H9 (cell line): ENCODE results near the gene SRPK2. TPM values are rescaled to one million over a fixed set of nuclear protein-coding genes. Genes with fewer than 3 reads are reported as not detected.

ENCODE experiments used
- DNase-seq: peaks from one replicate; pipeline ENCODE4 v3.0.0-alpha.2; 2017
- H2AFZ ChIP-seq: one replicate; pipeline ENCODE4 v1.6.1; 2013; ENCODE audit warnings: mild to moderate bottlenecking, low read length, control low read depth, moderate library complexity
- H2AK5ac ChIP-seq: 2 replicates; pipeline ENCODE4 v1.6.1; 2013; ENCODE audit warnings: low read length, control low read depth, mixed read lengths; ENCODE audit not compliant: insufficient read length
- H2BK120ac ChIP-seq: one replicate; pipeline ENCODE4 v1.6.1; 2013; ENCODE audit warnings: low read depth, mild to moderate bottlenecking, low read length, control low read depth, inconsistent platforms; ENCODE audit not compliant: poor library complexity, severe bottlenecking
- H2BK12ac ChIP-seq: 2 replicates; pipeline ENCODE4 v1.6.1; 2013; ENCODE audit warnings: low read length, control low read depth, mixed read lengths, low read depth; ENCODE audit not compliant: insufficient read length
- H2BK15ac ChIP-seq: 2 replicates; pipeline ENCODE4 v1.6.1; 2013; ENCODE audit warnings: low read depth, low read length, control low read depth
- H2BK20ac ChIP-seq: one replicate; pipeline ENCODE4 v1.6.1; 2013; ENCODE audit warnings: low read depth, mild to moderate bottlenecking, low read length, control low read depth, inconsistent platforms; ENCODE audit not compliant: poor library complexity, severe bottlenecking
- H2BK5ac ChIP-seq: 2 replicates; pipeline ENCODE4 v1.6.1; 2013; ENCODE audit warnings: low read length, control low read depth, mixed read lengths; ENCODE audit not compliant: insufficient read length
- H3K14ac ChIP-seq: 2 replicates; pipeline ENCODE4 v1.6.1; 2013; ENCODE audit warnings: low read length, control low read depth; ENCODE audit not compliant: insufficient read depth
- H3K18ac ChIP-seq: 2 replicates; pipeline ENCODE4 v1.6.1; 2013; ENCODE audit warnings: low read depth, mild to moderate bottlenecking, mixed read lengths, low read length, control low read depth; ENCODE audit not compliant: insufficient read length
- H3K23ac ChIP-seq: 2 replicates; pipeline ENCODE4 v1.6.1; 2013; ENCODE audit warnings: low read length, control low read depth, mixed read lengths, low read depth; ENCODE audit not compliant: insufficient read length
- H3K23me2 ChIP-seq: 2 replicates; pipeline ENCODE4 v1.6.1; 2013; ENCODE audit warnings: low read depth, mild to moderate bottlenecking, mixed read lengths, low read length, control low read depth; ENCODE audit not compliant: insufficient read length, poor library complexity, severe bottlenecking
- H3K27ac ChIP-seq: 2 replicates; pipeline ENCODE4 v1.5.1; 2013; ENCODE audit warnings: low read length, control low read depth, mixed read lengths, low read depth; ENCODE audit not compliant: insufficient read length
- H3K27me3 ChIP-seq: 2 replicates; pipeline ENCODE4 v1.6.1; 2013; ENCODE audit warnings: low read length, control low read depth, inconsistent platforms; ENCODE audit not compliant: insufficient read depth
- H3K4ac ChIP-seq: 2 replicates; pipeline ENCODE4 v1.6.1; 2013; ENCODE audit warnings: low read depth, mild to moderate bottlenecking, control low read depth, inconsistent platforms, low read length, moderate library complexity
- H3K4me1 ChIP-seq: 2 replicates; pipeline ENCODE4 v1.6.1; 2013; ENCODE audit warnings: low read length, control low read depth, inconsistent platforms; ENCODE audit not compliant: insufficient read depth
- H3K4me2 ChIP-seq: 2 replicates; pipeline ENCODE4 v1.6.1; 2013; ENCODE audit warnings: low read length, control low read depth, mixed read lengths; ENCODE audit not compliant: insufficient read length, insufficient read depth
- H3K56ac ChIP-seq: 2 replicates; pipeline ENCODE4 v1.6.1; 2013; ENCODE audit warnings: low read depth, mild to moderate bottlenecking, mixed read lengths, low read length, control low read depth; ENCODE audit not compliant: insufficient read length
- H3K79me1 ChIP-seq: 2 replicates; pipeline ENCODE4 v1.6.1; 2013; ENCODE audit warnings: low read depth, mild to moderate bottlenecking, moderate library complexity, low read length, control low read depth, inconsistent platforms; ENCODE audit not compliant: insufficient read depth, poor library complexity, severe bottlenecking
- H3K79me2 ChIP-seq: 2 replicates; pipeline ENCODE4 v1.6.1; 2013; ENCODE audit warnings: low read length, control low read depth, inconsistent platforms; ENCODE audit not compliant: insufficient read depth
- H3K9ac ChIP-seq: 2 replicates; pipeline ENCODE4 v1.6.1; 2013; ENCODE audit warnings: low read length, control low read depth, mixed read lengths; ENCODE audit not compliant: insufficient read length; ENCODE audit errors: extremely low read depth
- H3K9me3 ChIP-seq: one replicate; pipeline ENCODE4 v1.6.1; 2013; ENCODE audit warnings: low read depth, low read length, inconsistent platforms; ENCODE audit not compliant: control insufficient read depth
- H3T11ph ChIP-seq: one replicate; pipeline ENCODE4 v1.6.1; 2013; ENCODE audit warnings: mild to moderate bottlenecking, low read length, control low read depth, inconsistent platforms
- H4K20me1 ChIP-seq: one replicate; pipeline ENCODE4 v1.6.1; 2013; ENCODE audit not compliant: control insufficient read depth, insufficient read length, insufficient read depth
- H4K5ac ChIP-seq: 2 replicates; pipeline ENCODE4 v1.6.1; 2013; ENCODE audit warnings: low read depth, mild to moderate bottlenecking, mixed read lengths, low read length, control low read depth; ENCODE audit not compliant: insufficient read length
- H4K8ac ChIP-seq: replicated peaks from 2 replicates; pipeline ENCODE4 v1.6.1; 2013; ENCODE audit warnings: low read length, control low read depth, mixed read lengths, low read depth; ENCODE audit not compliant: insufficient read length
- H4K91ac ChIP-seq: 2 replicates; pipeline ENCODE4 v1.6.1; 2013; ENCODE audit warnings: low read depth, mild to moderate bottlenecking, moderate library complexity, mixed read lengths, low read length, control low read depth; ENCODE audit not compliant: insufficient read length
- H3K27ac Mint-ChIP-seq, 3 experiments: 2 replicates in 2 of 3; 3 replicates in 1 of 3; pipeline ENCODE4 v1.8.0; 2020 to 2021; ENCODE audit warnings: mixed read lengths in 3 of 3, mild to moderate bottlenecking in 1 of 3, moderate library complexity in 1 of 3
- H3K27me3 Mint-ChIP-seq: 2 replicates; pipeline ENCODE4 v1.8.0; 2021; ENCODE audit warnings: low read depth, mild to moderate bottlenecking, moderate library complexity, mixed read lengths
- H3K36me3 Mint-ChIP-seq, 3 experiments: 2 replicates in 2 of 3; 3 replicates in 1 of 3; pipeline ENCODE4 v1.8.0; 2020 to 2021; ENCODE audit warnings: low read depth in 3 of 3, mixed read lengths in 3 of 3; ENCODE audit not compliant: insufficient read depth in 1 of 3
- H3K4me1 Mint-ChIP-seq, 2 experiments: 2 replicates each; pipeline ENCODE4 v1.8.0; 2020; ENCODE audit warnings: mixed read lengths in 2 of 2
- H3K4me3 Mint-ChIP-seq, 2 experiments: 2 replicates in 1 of 2; 3 replicates in 1 of 2; pipeline ENCODE4 v1.8.0; 2020 to 2021; ENCODE audit warnings: mild to moderate bottlenecking in 2 of 2, mixed read lengths in 2 of 2, moderate library complexity in 1 of 2
- H3K9me3 Mint-ChIP-seq, 2 experiments: 2 replicates in 1 of 2; 3 replicates in 1 of 2; pipeline ENCODE4 v1.8.0; 2020; ENCODE audit warnings: mild to moderate bottlenecking in 2 of 2, mixed read lengths in 2 of 2, moderate library complexity in 1 of 2
- WGBS: extraction: QIAGEN DNeasy Blood & Tissue Kit; methylation state at CpG from one replicate; pipeline ENCODE4 v1.1.7; 2013; ENCODE audit warnings: missing lambda C conversion rate, low lambda C conversion rate, mixed read lengths; ENCODE audit not compliant: insufficient read length; ENCODE audit errors: extremely low coverage; 5-methylcytosine and 5-hydroxymethylcytosine counted together
- total RNA-seq: library from RNA; stranded (reverse); gene quantifications from 2 replicates; pipeline ENCODE4 v1.2.1, GENCODE V29; 2021
- TF ChIP-seq, protein P1 (sequence below): fragments of 200-600 bp; sonication (generic); conservative IDR thresholded peaks from 3 replicates; pipeline ENCODE4 v1.8.0; 2021; ENCODE audit warnings: antibody characterized with exemption, mild to moderate bottlenecking

SRPK2 gene
- total RNA-seq, 1 experiment from 2014 or later, result 41.1 TPM

DNA sequence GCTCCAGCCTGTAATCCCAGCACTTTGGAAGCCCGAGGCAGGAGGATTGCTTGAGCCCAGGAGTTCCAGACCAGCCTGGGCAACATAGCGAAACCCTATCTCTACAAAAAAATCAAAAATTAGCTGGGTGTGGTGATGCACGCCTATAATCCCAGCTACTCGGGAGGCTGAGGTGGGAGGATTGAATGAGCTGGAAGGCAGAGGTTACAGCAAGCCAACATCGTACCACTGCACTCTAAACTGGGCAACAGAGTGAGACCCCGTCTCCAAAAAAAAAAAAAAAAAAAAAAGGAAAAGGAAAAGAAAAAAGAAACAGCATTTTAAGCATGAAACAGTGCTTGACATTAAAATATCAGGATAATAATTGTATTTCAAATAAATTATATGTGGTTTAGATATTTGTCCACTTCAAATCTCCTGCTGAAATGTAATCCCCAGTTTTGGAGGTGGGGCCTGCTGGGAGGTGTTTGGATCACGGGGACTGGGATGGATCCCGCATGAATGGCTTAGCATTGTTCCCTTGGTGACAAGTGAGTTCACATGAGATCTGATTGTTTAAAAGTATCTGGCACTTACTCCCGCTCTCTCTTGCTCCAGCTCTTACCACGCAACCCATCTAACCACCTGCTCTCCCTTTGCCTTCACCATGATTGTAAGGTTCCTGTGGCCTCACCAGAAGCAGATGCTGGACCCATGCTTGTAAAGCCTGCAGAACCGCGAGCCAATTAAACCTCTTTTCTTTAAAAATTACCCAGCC is 103.4 kb downstream of the SRPK2 start:
- Histone ChIP-seq H4K8ac (no peak overlapping the region), H3K4ac (no peak overlapping the region), H3K14ac (no peak overlapping the region), H3K18ac (no peak overlapping the region), H2BK12ac (no peak overlapping the region), H3K27me3 (no peaks in the 10 kb centered on the region), H3K9ac (no peak overlapping the region), H3K56ac (no peak overlapping the region), H4K20me1 (no peaks in the 10 kb centered on the region), H3K4me1 (no peaks in the 10 kb centered on the region), H3K4me2 (no peak overlapping the region), H2BK120ac (no peak overlapping the region), H4K91ac (no peak overlapping the region), H2BK15ac (no peak overlapping the region), H3K23me2 (no peaks in the 10 kb centered on the region), H3T11ph (no peak overlapping the region), H2AK5ac (no peak overlapping the region), H3K79me1 (peaks cover 5% of the 10 kb centered on the region), H2AFZ (no peak overlapping the region), H2BK20ac (no peak overlapping the region), H3K27ac (no peak overlapping the region), H3K79me2 (peaks cover 3% of the 10 kb centered on the region; the same call in 1 of the 2 replicates), H4K5ac (no peak overlapping the region), H3K9me3 (no peaks in the 10 kb centered on the region), H3K23ac (no peak overlapping the region), H2BK5ac (no peak overlapping the region)
- H3K9me3 Mint-ChIP-seq, result peaks cover 0 to 3% of the 10 kb centered on the region in 2 experiments; a peak in 1 of 5 replicates
- TF ChIP-seq, protein P1, sequence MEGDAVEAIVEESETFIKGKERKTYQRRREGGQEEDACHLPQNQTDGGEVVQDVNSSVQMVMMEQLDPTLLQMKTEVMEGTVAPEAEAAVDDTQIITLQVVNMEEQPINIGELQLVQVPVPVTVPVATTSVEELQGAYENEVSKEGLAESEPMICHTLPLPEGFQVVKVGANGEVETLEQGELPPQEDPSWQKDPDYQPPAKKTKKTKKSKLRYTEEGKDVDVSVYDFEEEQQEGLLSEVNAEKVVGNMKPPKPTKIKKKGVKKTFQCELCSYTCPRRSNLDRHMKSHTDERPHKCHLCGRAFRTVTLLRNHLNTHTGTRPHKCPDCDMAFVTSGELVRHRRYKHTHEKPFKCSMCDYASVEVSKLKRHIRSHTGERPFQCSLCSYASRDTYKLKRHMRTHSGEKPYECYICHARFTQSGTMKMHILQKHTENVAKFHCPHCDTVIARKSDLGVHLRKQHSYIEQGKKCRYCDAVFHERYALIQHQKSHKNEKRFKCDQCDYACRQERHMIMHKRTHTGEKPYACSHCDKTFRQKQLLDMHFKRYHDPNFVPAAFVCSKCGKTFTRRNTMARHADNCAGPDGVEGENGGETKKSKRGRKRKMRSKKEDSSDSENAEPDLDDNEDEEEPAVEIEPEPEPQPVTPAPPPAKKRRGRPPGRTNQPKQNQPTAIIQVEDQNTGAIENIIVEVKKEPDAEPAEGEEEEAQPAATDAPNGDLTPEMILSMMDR, result no peak
- H3K27ac Mint-ChIP-seq, result peak overlapping the region in 1 of 3 experiments; percentile 22; a peak in 3 of 7 replicates
- no peaks in the 10 kb centered on the region; a peak in 3 of 7 replicates for H3K36me3 Mint-ChIP-seq
- WGBS, result no CpG with 5 or more reads among the region's 12 CpGs
- H3K27me3 Mint-ChIP-seq, result no peaks in the 10 kb centered on the region
- no peak for DNase-seq
- no peak overlapping the region for H3K4me3 Mint-ChIP-seq
- peaks cover 5 to 14% of the 10 kb centered on the region in 2 experiments for H3K4me1 Mint-ChIP-seq
